Lower leg skin (tissue), 3 donors: ENCODE data around the gene PLCXD3.

Experiments
- CTCF ChIP-seq, 3 donors: fragments of 450-650 bp; IDR thresholded peaks; one replicate each; pipeline ENCODE4 v1.5.1; 2016; ENCODE audit warnings: antibody characterized with exemption in 3 of 3, mild to moderate bottlenecking in 3 of 3, moderate library complexity in 2 of 3
- POLR2A ChIP-seq, 2 donors: fragments of 450-650 bp; IDR thresholded peaks; one replicate each; pipeline ENCODE4 v1.6.1; 2016 to 2017; ENCODE audit warnings: antibody characterized with exemption in 2 of 2, mild to moderate bottlenecking in 1 of 2, moderate library complexity in 1 of 2

GRCh38 chr5:41524174-41524573, 13.8 kb upstream of the PLCXD3 start:
- TF ChIP-seq CTCF (IDR thresholded peaks at IDR 0.05), result no peak
- no peak for TF ChIP-seq POLR2A (IDR thresholded peaks at IDR 0.05)
